ENCODE data around the gene RRP1B.

- TF ChIP-seq POLR2AphosphoS5 (IDR thresholded peaks at IDR 0.05; ENCODE audit: borderline replicate concordance, low read depth, low read length): no peak
- TF ChIP-seq FOXP2 (optimal IDR thresholded peaks at IDR 0.05; ENCODE audit: control extremely low read depth, extremely low read length, insufficient read depth): no peak
These were observed 43.4 kb downstream of the RRP1B start for GRCh38 chr21:43702785-43703034.

Data from SK-N-MC (cell line).